Hematopoietic multipotent progenitor cell (in vitro differentiated cells): ENCODE measurements around the gene TMEM164. TPM values are rescaled to one million over a fixed set of nuclear protein-coding genes. Genes with fewer than 3 reads are reported as not detected.
A peak's percentile ranks its signal among the peaks of the same experiment; 100 is the strongest.

Source experiments
- DNase-seq, 3 donors: peaks; one replicate each; pipeline ENCODE4 v3.0.0-alpha.2; 2011 to 2015; ENCODE audit warnings: low read depth in 2 of 3, low spot score in 2 of 3
- total RNA-seq: library from RNA; depleted of rRNA; stranded (reverse); fragments of >200 nt; gene quantifications from one replicate; pipeline ENCODE4 v1.2.3, GENCODE V29; 2012

TMEM164 gene
- total RNA-seq, 1 donor, result 33.1 TPM

GRCh38 chrX:110036162-110037033 is 33.5 kb downstream of the TMEM164 start:
- DNase-seq, result peak in 2 of 3 donors; percentile 18 to 60

GRCh38 chrX:110037178-110037577 is 34.3 kb downstream of the TMEM164 start:
- no peak for DNase-seq

GRCh38 chrX:110038900-110039299 is 36.0 kb downstream of the TMEM164 start:
- no peak for DNase-seq

DNA sequence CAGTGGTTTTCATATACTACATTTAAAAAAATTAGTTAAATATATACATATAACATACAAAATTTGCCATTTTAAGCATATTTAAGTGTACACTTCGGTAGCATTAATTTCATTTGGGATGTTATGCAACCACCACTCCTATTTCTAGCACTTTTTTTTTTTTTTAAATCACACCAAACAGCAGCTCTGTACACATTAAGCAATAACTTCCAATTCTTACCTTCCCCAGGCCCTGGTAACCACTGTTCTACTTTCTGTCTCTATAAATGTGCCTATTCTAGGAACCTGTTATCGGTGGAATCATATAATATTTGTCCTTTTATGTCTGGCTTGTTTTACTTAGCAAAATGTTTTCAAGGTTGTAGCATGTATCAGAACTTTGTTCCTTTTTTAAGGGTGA is 39.1 kb downstream of the TMEM164 start:
- DNase-seq, result no peak

DNA sequence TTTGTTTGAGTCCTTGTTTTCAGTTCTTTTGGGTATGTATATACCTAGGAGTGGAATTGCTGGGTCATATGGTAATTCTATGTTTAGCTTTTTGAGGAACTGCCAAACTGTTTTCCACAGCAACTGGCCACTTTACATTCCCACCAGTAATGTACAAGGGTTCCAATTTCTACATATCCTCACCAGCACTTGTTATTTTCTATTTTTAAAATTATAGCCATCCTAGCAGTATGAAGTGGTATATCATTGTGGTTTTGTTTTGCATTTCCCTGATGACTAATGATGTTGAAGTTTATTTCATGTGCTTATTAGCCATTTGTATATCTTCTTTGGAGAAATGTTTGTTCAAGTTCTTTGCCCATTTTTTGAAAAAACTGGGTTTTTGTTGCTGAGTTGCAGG is 39.6 kb downstream of the TMEM164 start:
- no peak for DNase-seq

DNA sequence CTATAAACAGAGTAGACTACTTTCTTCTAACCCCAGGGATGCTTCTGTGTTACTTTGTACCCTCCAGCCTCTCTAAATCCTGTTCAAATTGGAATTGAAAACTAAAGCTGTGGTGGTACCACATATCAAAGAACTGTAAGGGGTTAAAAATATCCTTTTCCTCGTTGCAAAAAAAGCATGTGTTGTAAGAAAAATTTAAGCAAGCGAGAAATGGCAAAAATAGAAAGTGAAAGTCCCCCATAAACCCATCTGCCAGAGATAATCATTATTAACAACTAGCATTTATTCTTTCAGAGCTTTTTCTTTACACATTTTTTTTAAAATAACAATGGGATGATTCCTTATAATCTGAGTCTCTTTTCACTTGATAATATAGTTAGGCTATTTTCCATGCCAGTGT is 40.6 kb downstream of the TMEM164 start:
- peak in 1 of 3 donors; percentile 3 for DNase-seq

GRCh38 chrX:110044346-110045249 is 41.7 kb downstream of the TMEM164 start:
- DNase-seq, result no peak

DNA sequence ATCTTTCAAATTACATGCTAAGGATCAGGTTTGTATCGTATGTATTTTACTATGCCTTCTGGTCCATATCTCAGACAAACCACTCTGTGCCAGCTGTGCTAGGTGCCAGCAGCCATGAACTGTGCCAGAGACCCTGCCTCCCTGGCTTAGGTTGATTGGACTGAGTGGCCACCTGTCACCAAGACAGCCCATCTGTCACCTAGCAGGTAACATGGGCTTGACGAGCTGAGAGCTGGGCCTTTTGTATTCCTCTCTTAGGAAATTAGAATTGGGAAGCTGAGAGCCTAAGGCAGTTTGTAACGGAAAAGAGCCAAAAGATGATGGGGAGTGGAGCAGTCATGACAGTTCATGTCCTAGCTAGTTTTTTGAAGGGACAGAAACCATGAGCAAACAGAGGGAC is 42.5 kb downstream of the TMEM164 start:
- no peak for DNase-seq

DNA sequence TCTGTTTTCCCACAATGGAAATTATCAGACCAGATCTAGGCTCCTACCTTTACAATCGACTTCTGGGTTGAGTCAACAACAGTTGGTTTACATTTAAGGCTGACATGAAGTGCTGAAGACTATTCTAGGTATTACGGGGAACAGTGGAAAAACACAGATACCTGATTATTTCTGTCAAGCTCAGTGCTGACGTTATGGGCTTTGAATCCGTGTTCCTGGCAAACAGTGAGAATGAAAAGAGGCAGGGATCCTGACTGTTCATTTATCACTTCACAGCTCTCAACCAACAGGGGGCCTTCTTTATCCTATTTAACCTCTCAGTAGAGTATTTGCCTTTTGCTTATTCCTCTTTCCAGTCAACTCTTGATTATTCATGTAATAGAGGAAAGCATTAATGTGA is 43.1 kb downstream of the TMEM164 start:
- DNase-seq, result no peak

DNA sequence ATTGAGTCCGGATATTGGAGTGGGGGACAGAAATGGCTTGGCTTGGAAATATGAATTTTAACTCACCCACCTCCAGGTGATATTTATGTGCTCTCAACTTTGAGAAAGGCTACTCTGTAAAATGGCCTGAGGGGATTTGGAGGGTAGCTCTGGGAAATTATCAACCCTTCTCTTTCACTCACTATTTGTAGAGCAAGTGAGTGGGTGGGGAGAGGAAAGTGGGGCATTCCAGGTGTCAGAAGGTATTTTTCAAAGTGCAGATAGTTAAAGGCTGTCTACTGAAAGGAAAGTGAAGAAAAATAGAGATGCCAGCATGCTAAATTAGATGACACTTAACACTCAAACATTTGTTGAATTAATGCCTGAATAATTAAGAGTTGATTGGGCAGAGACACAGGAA is 44.1 kb downstream of the TMEM164 start:
- no peak for DNase-seq

DNA sequence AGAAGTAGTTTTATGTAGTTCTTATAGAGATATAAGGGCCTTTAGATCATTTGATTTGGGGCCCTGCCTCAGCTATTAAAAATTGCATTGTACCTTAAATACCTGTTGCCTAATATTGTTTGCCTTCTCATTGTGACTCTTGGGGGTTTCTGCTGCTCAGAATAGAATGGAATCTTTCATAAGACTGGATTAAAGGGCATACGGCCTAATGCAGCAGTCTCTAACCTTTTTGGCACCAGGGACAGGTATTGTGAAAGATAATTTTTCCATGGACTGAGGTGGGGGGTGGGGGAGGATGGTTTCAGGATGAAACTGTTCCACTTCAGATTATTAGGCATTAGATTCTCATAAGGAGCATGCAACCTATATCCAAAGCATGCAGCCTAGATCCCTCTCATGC is 46.2 kb downstream of the TMEM164 start:
- no peak for DNase-seq

GRCh38 chrX:110050386-110050785 is 47.5 kb downstream of the TMEM164 start:
- no peak for DNase-seq

GRCh38 chrX:110050901-110051300 is 48.0 kb downstream of the TMEM164 start:
- no peak for DNase-seq

DNA sequence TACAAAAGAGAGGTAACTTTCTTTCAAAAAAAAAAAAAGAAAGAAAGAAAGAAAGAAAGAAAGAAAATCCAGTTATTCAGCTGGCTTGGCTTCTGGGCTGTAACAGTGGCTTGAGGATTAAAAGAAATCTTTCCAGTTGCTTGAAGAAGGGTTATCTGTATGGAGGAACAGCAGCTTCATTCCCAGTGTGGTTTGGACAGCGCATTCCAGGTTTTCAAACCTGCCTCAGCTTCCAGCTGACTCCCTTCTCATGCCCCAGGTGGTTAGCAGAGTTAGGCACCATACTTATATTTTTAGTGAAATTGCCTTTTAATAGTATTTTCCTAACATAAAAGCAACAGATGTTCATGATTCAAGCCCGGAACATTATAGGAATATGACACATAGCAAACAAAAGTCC is 48.6 kb downstream of the TMEM164 start:
- no peak for DNase-seq

- no peak for DNase-seq
These were observed 49.4 kb downstream of the TMEM164 start for GRCh38 chrX:110052303-110052702.

- no peak for DNase-seq
These were observed 50.5 kb downstream of the TMEM164 start for GRCh38 chrX:110053453-110053852.

- no peak for DNase-seq
These were observed 52.7 kb downstream of the TMEM164 start for GRCh38 chrX:110055616-110056015.

- no peak for DNase-seq
These were observed 53.5 kb downstream of the TMEM164 start for GRCh38 chrX:110056419-110056818.

DNA sequence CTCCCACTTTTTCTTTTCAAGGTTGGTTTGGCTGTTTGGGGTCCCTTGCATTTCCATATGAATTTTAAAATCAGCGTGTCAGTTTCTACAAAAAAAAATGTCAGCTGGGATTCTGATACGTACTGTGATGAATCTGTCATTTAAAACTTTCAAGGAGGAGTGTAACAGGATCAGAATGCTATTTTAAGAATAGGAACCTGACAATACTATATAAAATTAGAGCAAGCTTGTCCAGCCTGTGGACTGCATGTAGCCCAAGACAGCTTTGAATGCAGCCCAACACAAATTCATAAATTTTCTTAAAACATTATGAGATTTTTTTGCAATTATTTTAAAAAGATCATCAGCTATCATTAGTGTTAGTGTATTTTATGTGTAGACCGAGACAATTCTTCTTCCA is 56.5 kb downstream of the TMEM164 start:
- no peak for DNase-seq

GRCh38 chrX:110060317-110060716 is 57.4 kb downstream of the TMEM164 start:
- DNase-seq, result no peak

GRCh38 chrX:110060846-110061537 is 58.1 kb downstream of the TMEM164 start:
- no peak for DNase-seq
